ENCODE results near the gene ADGB. TPM values are rescaled to one million over a fixed set of nuclear protein-coding genes. Genes with fewer than 3 reads are reported as not detected.

The ADGB gene
- total and polyA plus RNA-seq, 9 of the 15 experiments (the other 6 are each of a cell fraction or from before 2014, with no cell fraction given), result not detected

DNA sequence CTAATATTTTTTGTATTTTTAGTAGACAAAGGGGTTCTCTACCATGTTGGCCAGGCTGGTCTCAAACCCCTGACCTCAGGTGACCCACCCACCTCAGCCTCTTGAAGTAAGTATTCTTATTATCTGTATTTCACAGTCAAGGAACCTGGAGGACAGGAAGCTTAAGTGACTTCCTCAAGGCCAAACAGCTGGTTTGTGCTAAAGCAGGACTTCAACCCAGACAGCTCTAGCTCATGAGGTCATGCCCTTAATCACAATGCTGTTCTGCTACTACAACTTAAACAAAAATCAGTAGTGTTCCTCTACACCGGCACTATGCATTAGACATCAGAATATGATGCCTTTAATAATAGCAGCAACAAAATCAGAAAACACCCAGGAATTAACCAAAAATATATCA lies 168.9 kb downstream of the ADGB start (continued):
- TF ChIP-seq ZNF175 (CRISPR knock-in tag; IDR thresholded peaks at IDR 0.05; ENCODE audit: low read depth), result no peak
- peak in 1 of 2 experiments; percentile 51; a peak in 1 of 3 replicates for TF ChIP-seq CBX3 (IDR thresholded peaks at IDR 0.05; ENCODE audit: borderline replicate concordance in 1 of 2, low read length in 2 of 2)
- no peak for TF ChIP-seq SRF (CRISPR knock-in tag; IDR thresholded peaks at IDR 0.05)
- no peak for TF ChIP-seq THRAP3 (IDR thresholded peaks at IDR 0.05; ENCODE audit: borderline replicate concordance)
- no peak for TF ChIP-seq ZNF696 (CRISPR knock-in tag; conservative IDR thresholded peaks at IDR 0.05)
- TF ChIP-seq ADNP (tag; IDR thresholded peaks at IDR 0.05), result no peak
- TF ChIP-seq TEAD4 (IDR thresholded peaks at IDR 0.05; ENCODE audit: low read length), result peak; percentile 45; the same call in 1 of the 2 replicates
- no peak for TF ChIP-seq TEAD4 (CRISPR knock-in tag; IDR thresholded peaks at IDR 0.05; ENCODE audit: borderline replicate concordance)
- TF ChIP-seq CTBP1 (IDR thresholded peaks at IDR 0.05; ENCODE audit: borderline replicate concordance), result no peak
- TF ChIP-seq, protein P1, sequence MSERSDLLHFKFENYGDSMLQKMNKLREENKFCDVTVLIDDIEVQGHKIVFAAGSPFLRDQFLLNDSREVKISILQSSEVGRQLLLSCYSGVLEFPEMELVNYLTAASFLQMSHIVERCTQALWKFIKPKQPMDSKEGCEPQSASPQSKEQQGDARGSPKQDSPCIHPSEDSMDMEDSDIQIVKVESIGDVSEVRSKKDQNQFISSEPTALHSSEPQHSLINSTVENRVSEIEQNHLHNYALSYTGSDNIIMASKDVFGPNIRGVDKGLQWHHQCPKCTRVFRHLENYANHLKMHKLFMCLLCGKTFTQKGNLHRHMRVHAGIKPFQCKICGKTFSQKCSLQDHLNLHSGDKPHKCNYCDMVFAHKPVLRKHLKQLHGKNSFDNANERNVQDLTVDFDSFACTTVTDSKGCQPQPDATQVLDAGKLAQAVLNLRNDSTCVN (CRISPR knock-in tag; IDR thresholded peaks at IDR 0.05), result no peak
- 0 out of 2 replicates have a peak, but pooled peaks have one; percentile 1 for TF ChIP-seq MEF2A (IDR thresholded peaks at IDR 0.05; ENCODE audit: control insufficient read depth, low read depth, low read length)
- TF ChIP-seq CBFA2T3 (IDR thresholded peaks at IDR 0.05), result peak; percentile 53
- TF ChIP-seq SMARCE1 (IDR thresholded peaks at IDR 0.05), result no peak
- no peak for TF ChIP-seq ELF4 (CRISPR knock-in tag; IDR thresholded peaks at IDR 0.05)
- TF ChIP-seq, protein P2, sequence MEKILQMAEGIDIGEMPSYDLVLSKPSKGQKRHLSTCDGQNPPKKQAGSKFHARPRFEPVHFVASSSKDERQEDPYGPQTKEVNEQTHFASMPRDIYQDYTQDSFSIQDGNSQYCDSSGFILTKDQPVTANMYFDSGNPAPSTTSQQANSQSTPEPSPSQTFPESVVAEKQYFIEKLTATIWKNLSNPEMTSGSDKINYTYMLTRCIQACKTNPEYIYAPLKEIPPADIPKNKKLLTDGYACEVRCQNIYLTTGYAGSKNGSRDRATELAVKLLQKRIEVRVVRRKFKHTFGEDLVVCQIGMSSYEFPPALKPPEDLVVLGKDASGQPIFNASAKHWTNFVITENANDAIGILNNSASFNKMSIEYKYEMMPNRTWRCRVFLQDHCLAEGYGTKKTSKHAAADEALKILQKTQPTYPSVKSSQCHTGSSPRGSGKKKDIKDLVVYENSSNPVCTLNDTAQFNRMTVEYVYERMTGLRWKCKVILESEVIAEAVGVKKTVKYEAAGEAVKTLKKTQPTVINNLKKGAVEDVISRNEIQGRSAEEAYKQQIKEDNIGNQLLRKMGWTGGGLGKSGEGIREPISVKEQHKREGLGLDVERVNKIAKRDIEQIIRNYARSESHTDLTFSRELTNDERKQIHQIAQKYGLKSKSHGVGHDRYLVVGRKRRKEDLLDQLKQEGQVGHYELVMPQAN (IDR thresholded peaks at IDR 0.05; ENCODE audit: borderline replicate concordance), result no peak
- TF ChIP-seq HSF4 (CRISPR knock-in tag; IDR thresholded peaks at IDR 0.05; ENCODE audit: borderline replicate concordance), result no peak
- no peak for TF ChIP-seq HDAC8 (tag; IDR thresholded peaks at IDR 0.05)
- TF ChIP-seq ZSCAN32 (CRISPR knock-in tag; IDR thresholded peaks at IDR 0.05), result no peak
- TF ChIP-seq GATAD2B (IDR thresholded peaks at IDR 0.05; ENCODE audit: borderline replicate concordance), result no peak
- TF ChIP-seq CBFB (CRISPR knock-in tag; IDR thresholded peaks at IDR 0.05), result no peak
- TF ChIP-seq, protein P3, sequence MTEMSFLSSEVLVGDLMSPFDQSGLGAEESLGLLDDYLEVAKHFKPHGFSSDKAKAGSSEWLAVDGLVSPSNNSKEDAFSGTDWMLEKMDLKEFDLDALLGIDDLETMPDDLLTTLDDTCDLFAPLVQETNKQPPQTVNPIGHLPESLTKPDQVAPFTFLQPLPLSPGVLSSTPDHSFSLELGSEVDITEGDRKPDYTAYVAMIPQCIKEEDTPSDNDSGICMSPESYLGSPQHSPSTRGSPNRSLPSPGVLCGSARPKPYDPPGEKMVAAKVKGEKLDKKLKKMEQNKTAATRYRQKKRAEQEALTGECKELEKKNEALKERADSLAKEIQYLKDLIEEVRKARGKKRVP (CRISPR knock-in tag; IDR thresholded peaks at IDR 0.05), result no peak
- TF ChIP-seq ZZZ3 (IDR thresholded peaks at IDR 0.05), result no peak
- no peak for TF ChIP-seq SIN3B (IDR thresholded peaks at IDR 0.05; ENCODE audit: low read depth)
- no peak for TF ChIP-seq PHB (CRISPR knock-in tag; IDR thresholded peaks at IDR 0.05)
- TF ChIP-seq KAT7 (CRISPR knock-in tag; IDR thresholded peaks at IDR 0.05; ENCODE audit: borderline replicate concordance), result no peak
- TF ChIP-seq PHF20 (IDR thresholded peaks at IDR 0.05; ENCODE audit: partially characterized antibody), result no peak
- no peak for TF ChIP-seq NBN (IDR thresholded peaks at IDR 0.05; ENCODE audit: low read depth)
- TF ChIP-seq ZKSCAN1 (IDR thresholded peaks at IDR 0.05; ENCODE audit: low read depth, low read length), result no peak
- TF ChIP-seq HLTF (IDR thresholded peaks at IDR 0.05), result no peak
- no peak for TF ChIP-seq ZNF717 (CRISPR knock-in tag; IDR thresholded peaks at IDR 0.05)
- no peak for TF ChIP-seq BCOR (IDR thresholded peaks at IDR 0.05)
